BLaER1 treated with 17β-estradiol and CSF1 and Interleukin-3, amounts not matched to agents 10 nM and 100 nM (cell line): ENCODE results near the gene SPATA25.
"Not testable (repeated sequence)": the region's sequence is repeated elsewhere in the genome, so short reads cannot be mapped to it uniquely, and the experiment has no call there.

Experiments used
- H3K27ac ChIP-seq, 11 experiments: shearing (Covaris generic); formaldehyde crosslinking; 2 replicates each; pipeline ENCODE4 v1.8.1; 2022
- H3K27me3 ChIP-seq, 11 experiments: shearing (Covaris generic); formaldehyde crosslinking; 2 replicates each; pipeline ENCODE4 v1.8.1; 2022
- H3K36me3 ChIP-seq, 11 experiments: shearing (Covaris generic); formaldehyde crosslinking; 2 replicates each; pipeline ENCODE4 v1.8.1; 2022
- H3K4me1 ChIP-seq, 10 experiments: shearing (Covaris generic); formaldehyde crosslinking; 2 replicates each; pipeline ENCODE4 v1.8.1; 2022
- H3K4me2 ChIP-seq, 11 experiments: shearing (Covaris generic); formaldehyde crosslinking; 2 replicates each; pipeline ENCODE4 v1.8.1; 2022
- H3K4me3 ChIP-seq, 10 experiments: shearing (Covaris generic); formaldehyde crosslinking; 2 replicates each; pipeline ENCODE4 v1.8.1; 2022
- H3K9ac ChIP-seq, 11 experiments: shearing (Covaris generic); formaldehyde crosslinking; 2 replicates each; pipeline ENCODE4 v1.8.1; 2022
- H3K9me3 ChIP-seq, 11 experiments: shearing (Covaris generic); formaldehyde crosslinking; replicated peaks in 1 of 11; 2 replicates each; pipeline ENCODE4 v1.8.1; 2022
- H4K20me1 ChIP-seq, 11 experiments: shearing (Covaris generic); formaldehyde crosslinking; 2 replicates each; pipeline ENCODE4 v1.8.1; 2022
- Cebpa-rat ChIP-seq, 11 experiments: shearing (Covaris generic); IDR thresholded peaks; 2 replicates each; pipeline ENCODE4 v1.8.1; 2022

SPATA25 gene

GRCh38 chr20:45886590-45887345 lies 654 bp downstream of the SPATA25 start:
- Histone ChIP-seq H3K4me2 (no peak overlapping the region), H3K4me3 (no peak overlapping the region), H3K27ac (no peak overlapping the region), H3K4me1 (peaks cover 39 to 81% (median 66%) of the 10 kb centered on the region in 10 experiments), H4K20me1 (peaks cover 0 to 49% (median 23%) of the 10 kb centered on the region in 11 experiments; a peak in 15 of 22 replicates), H3K27me3 (no peaks in the 10 kb centered on the region), H3K9me3 (no peaks in the 10 kb centered on the region), H3K36me3 (peaks cover 22 to 54% (median 43%) of the 10 kb centered on the region in 11 experiments), H3K9ac (peak overlapping the region in 3 of 11 experiments; percentile 0 to 4 (median 1); a peak in 2 of 22 replicates)
- no peak for TF ChIP-seq Cebpa-rat (IDR thresholded peaks at IDR 0.05)

GRCh38 chr20:45883100-45883469 lies 4.3 kb downstream of the SPATA25 start:
- Histone ChIP-seq H3K36me3 (peaks cover 26 to 66% (median 53%) of the 10 kb centered on the region in 11 experiments), H3K27ac (no peak overlapping the region), H3K27me3 (no peaks in the 10 kb centered on the region), H3K4me2 (peak overlapping the region in 4 of 11 experiments; percentile 12 to 92 (median 32); a peak in 3 of 22 replicates), H3K9me3 (no peaks in the 10 kb centered on the region), H3K4me3 (no peak overlapping the region), H3K9ac (no peak overlapping the region), H3K4me1 (peaks cover 18 to 60% (median 45%) of the 10 kb centered on the region in 10 experiments), H4K20me1 (peaks cover 0 to 44% (median 17%) of the 10 kb centered on the region in 11 experiments; a peak in 15 of 22 replicates)
- no peak for TF ChIP-seq Cebpa-rat (IDR thresholded peaks at IDR 0.05)

- Histone ChIP-seq H3K9ac (no peak overlapping the region), H3K4me3 (no peak overlapping the region), H3K27ac (no peak overlapping the region), H3K9me3 (no peaks in the 10 kb centered on the region), H3K4me1 (peaks cover 18 to 60% (median 45%) of the 10 kb centered on the region in 10 experiments), H3K4me2 (peak overlapping the region in 10 of 11 experiments; percentile 68 to 97 (median 90); a peak in 14 of 22 replicates), H3K27me3 (no peaks in the 10 kb centered on the region), H4K20me1 (peaks cover 0 to 49% (median 17%) of the 10 kb centered on the region in 11 experiments; a peak in 15 of 22 replicates), H3K36me3 (peaks cover 31 to 67% (median 58%) of the 10 kb centered on the region in 11 experiments)
- TF ChIP-seq Cebpa-rat (IDR thresholded peaks at IDR 0.05): no peak
These were observed 4.8 kb downstream of the SPATA25 start for GRCh38 chr20:45882469-45883099.

GRCh38 chr20:45880988-45881788 lies 6.2 kb downstream of the SPATA25 start, which contains the start of gene ZSWIM1:
Gene ZSWIM1 (plus strand): TSS chr20:45881227. CDS start chr20:45882593, 1,366 bp downstream.
- peaks cover 41 to 67% (median 57%) of the 10 kb centered on the region in 11 experiments for H3K36me3 ChIP-seq
- peak within 1 kb of the TSS; percentile 62 to 82 (median 72) for H3K4me3 ChIP-seq
- TF ChIP-seq Cebpa-rat (IDR thresholded peaks at IDR 0.05): no peak
- H3K27me3 ChIP-seq: no peaks in the 10 kb centered on the region
- peak within 1 kb of the TSS; percentile 68 to 97 (median 90) for H3K4me2 ChIP-seq
- peaks cover 18 to 53% (median 45%) of the 10 kb centered on the region in 10 experiments for H3K4me1 ChIP-seq
- peak within 1 kb of the TSS; percentile 78 to 89 (median 84) for H3K9ac ChIP-seq
- H4K20me1 ChIP-seq: peaks cover 0 to 46% (median 14%) of the 10 kb centered on the region in 11 experiments; a peak in 14 of 22 replicates
- peak within 1 kb of the TSS; percentile 74 to 88 (median 82); a peak in 21 of 22 replicates for H3K27ac ChIP-seq
- no peaks in the 10 kb centered on the region for H3K9me3 ChIP-seq

GRCh38 chr20:45878076-45878761 lies 9.2 kb downstream of the SPATA25 start:
- Histone ChIP-seq H3K27me3 (no peaks in the 10 kb centered on the region), H3K4me1 (peaks cover 9 to 26% (median 20%) of the 10 kb centered on the region in 10 experiments), H3K27ac (no peak overlapping the region), H3K9me3 (no peaks in the 10 kb centered on the region), H3K4me2 (no peak overlapping the region), H4K20me1 (peaks cover 0 to 25% (median 2%) of the 10 kb centered on the region in 11 experiments; a peak in 9 of 22 replicates), H3K9ac (no peak overlapping the region; a peak in 1 of 22 replicates), H3K36me3 (peaks cover 31 to 53% (median 43%) of the 10 kb centered on the region in 11 experiments), H3K4me3 (no peak overlapping the region)
- no peak for TF ChIP-seq Cebpa-rat (IDR thresholded peaks at IDR 0.05)

GRCh38 chr20:45874576-45874975 lies 12.8 kb downstream of the SPATA25 start:
- H3K4me2 ChIP-seq: no peak overlapping the region
- no peaks in the 10 kb centered on the region for H3K27me3 ChIP-seq
- TF ChIP-seq Cebpa-rat (IDR thresholded peaks at IDR 0.05): no peak
- H3K9me3 ChIP-seq: no peaks in the 10 kb centered on the region
- no peak overlapping the region for H3K4me3 ChIP-seq
- H3K27ac ChIP-seq: no peak overlapping the region
- no peak overlapping the region for H3K9ac ChIP-seq
- peaks cover 0 to 18% (median 0%) of the 10 kb centered on the region in 11 experiments; a peak in 1 of 22 replicates for H4K20me1 ChIP-seq
- peaks cover 19 to 58% (median 37%) of the 10 kb centered on the region in 11 experiments for H3K36me3 ChIP-seq
- no peaks in the 10 kb centered on the region for H3K4me1 ChIP-seq

- H3K9ac ChIP-seq: not testable (repeated sequence)
These were observed 13.3 kb downstream of the SPATA25 start for GRCh38 chr20:45874104-45874481.

GRCh38 chr20:45873409-45874103 lies 13.9 kb downstream of the SPATA25 start:
- no peaks in the 10 kb centered on the region for H3K27me3 ChIP-seq
- no peak overlapping the region for H3K9ac ChIP-seq
- H3K27ac ChIP-seq: no peak overlapping the region

More at GRCh38 chr20:45874104-45874481, 13.3 kb downstream of the SPATA25 start:
- not testable (repeated sequence) for H3K4me1 ChIP-seq, H3K27me3 ChIP-seq, H3K4me3 ChIP-seq, H3K9me3 ChIP-seq, H3K4me2 ChIP-seq, H3K27ac ChIP-seq
- Histone ChIP-seq H3K36me3 (peaks cover 19 to 59% (median 37%) of the 10 kb centered on the region in 11 experiments), H4K20me1 (peaks cover 0 to 18% (median 0%) of the 10 kb centered on the region in 11 experiments; a peak in 1 of 22 replicates)

More at GRCh38 chr20:45873409-45874103, 13.9 kb downstream of the SPATA25 start:
- no peak overlapping the region for H3K4me3 ChIP-seq
- peaks cover 0 to 18% (median 0%) of the 10 kb centered on the region in 11 experiments; a peak in 1 of 22 replicates for H4K20me1 ChIP-seq
- H3K36me3 ChIP-seq: peaks cover 19 to 56% (median 32%) of the 10 kb centered on the region in 11 experiments
- TF ChIP-seq Cebpa-rat (IDR thresholded peaks at IDR 0.05): no peak
- H3K4me1 ChIP-seq: no peaks in the 10 kb centered on the region
- no peaks in the 10 kb centered on the region for H3K9me3 ChIP-seq
- no peak overlapping the region for H3K4me2 ChIP-seq
